ENCODE measurements around the gene CCDC191.

CCDC191 gene

GRCh38 chr3:113968986-113969385 lies 87.3 kb downstream of the CCDC191 start:
- TF ChIP-seq BHLHE40 (IDR thresholded peaks at IDR 0.05; ENCODE audit: borderline replicate concordance) (no peak), FOXM1 (IDR thresholded peaks at IDR 0.05; ENCODE audit: borderline replicate concordance) (no peak), HDGF (IDR thresholded peaks at IDR 0.05; ENCODE audit: borderline replicate concordance) (no peak), SUZ12 (IDR thresholded peaks at IDR 0.05) (no peak), CTBP1 (IDR thresholded peaks at IDR 0.05; ENCODE audit: borderline replicate concordance) (no peak), ARNT (IDR thresholded peaks at IDR 0.05) (no peak), L3MBTL2 (conservative IDR thresholded peaks at IDR 0.05) (no peak), NFRKB (IDR thresholded peaks at IDR 0.05) (no peak), ELF4 (IDR thresholded peaks at IDR 0.05) (no peak), LEF1 (IDR thresholded peaks at IDR 0.05; ENCODE audit: borderline replicate concordance) (no peak), FOXK2 (IDR thresholded peaks at IDR 0.05) (no peak)
- TF ChIP-seq, protein P1, sequence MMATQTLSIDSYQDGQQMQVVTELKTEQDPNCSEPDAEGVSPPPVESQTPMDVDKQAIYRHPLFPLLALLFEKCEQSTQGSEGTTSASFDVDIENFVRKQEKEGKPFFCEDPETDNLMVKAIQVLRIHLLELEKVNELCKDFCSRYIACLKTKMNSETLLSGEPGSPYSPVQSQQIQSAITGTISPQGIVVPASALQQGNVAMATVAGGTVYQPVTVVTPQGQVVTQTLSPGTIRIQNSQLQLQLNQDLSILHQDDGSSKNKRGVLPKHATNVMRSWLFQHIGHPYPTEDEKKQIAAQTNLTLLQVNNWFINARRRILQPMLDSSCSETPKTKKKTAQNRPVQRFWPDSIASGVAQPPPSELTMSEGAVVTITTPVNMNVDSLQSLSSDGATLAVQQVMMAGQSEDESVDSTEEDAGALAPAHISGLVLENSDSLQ (IDR thresholded peaks at IDR 0.05) = no peak
- CTCF ChIA-PET = no interaction called here
- no peak for DNase-seq (ENCODE audit: extremely low spot score)
- POLR2A ChIA-PET = no interaction called here

GRCh38 chr3:113966172-113966571 lies 90.2 kb downstream of the CCDC191 start:
- DNase-seq (ENCODE audit: extremely low spot score) = no peak
- ChIA-PET POLR2A (no interaction called here), CTCF (interaction anchor here (0.6 kb wide), 1 partner anchor 230 kb away, joined by 3 read pairs; no protein-coding TSS in a partner anchor)
- TF ChIP-seq NFRKB (IDR thresholded peaks at IDR 0.05) = no peak
- TF ChIP-seq CTBP1 (IDR thresholded peaks at IDR 0.05; ENCODE audit: borderline replicate concordance) = no peak
- TF ChIP-seq FOXM1 (IDR thresholded peaks at IDR 0.05; ENCODE audit: borderline replicate concordance) = no peak
- no peak for TF ChIP-seq SP1 (IDR thresholded peaks at IDR 0.05)
- no peak for TF ChIP-seq ARNT (IDR thresholded peaks at IDR 0.05)
- no peak for TF ChIP-seq ZNF384 (IDR thresholded peaks at IDR 0.05)
- TF ChIP-seq, protein P1 (IDR thresholded peaks at IDR 0.05) = no peak
- no peak for TF ChIP-seq L3MBTL2 (conservative IDR thresholded peaks at IDR 0.05)
- no peak for TF ChIP-seq FOXA1 (IDR thresholded peaks at IDR 0.05)
- TF ChIP-seq LEF1 (IDR thresholded peaks at IDR 0.05; ENCODE audit: borderline replicate concordance) = no peak
- TF ChIP-seq BHLHE40 (IDR thresholded peaks at IDR 0.05; ENCODE audit: borderline replicate concordance) = no peak
- TF ChIP-seq TARDBP (IDR thresholded peaks at IDR 0.05) = no peak
- TF ChIP-seq ELF4 (IDR thresholded peaks at IDR 0.05) = no peak

DNA sequence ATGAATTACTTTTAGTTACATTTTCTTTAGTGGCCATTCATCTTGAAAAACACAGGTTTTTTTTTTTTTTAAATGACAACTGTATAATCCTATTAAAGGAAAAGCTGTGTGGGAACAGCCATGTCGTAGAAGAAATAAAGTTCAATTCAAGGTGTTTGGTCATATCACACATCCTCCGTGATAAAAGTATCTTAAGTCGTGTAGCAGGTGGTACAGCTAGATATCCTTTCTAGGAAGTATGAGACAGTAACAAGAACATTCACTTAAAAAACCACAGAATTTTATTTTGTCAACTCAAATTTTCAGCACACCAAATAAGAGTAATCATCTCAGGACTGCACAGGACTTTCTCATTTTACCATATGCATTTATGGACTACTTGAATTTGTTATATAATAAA lies 92.4 kb downstream of the CCDC191 start:
- TF ChIP-seq ARNT (IDR thresholded peaks at IDR 0.05) (no peak), SP1 (IDR thresholded peaks at IDR 0.05) (no peak), HDGF (IDR thresholded peaks at IDR 0.05; ENCODE audit: borderline replicate concordance) (no peak), ZNF384 (IDR thresholded peaks at IDR 0.05) (no peak), CTBP1 (IDR thresholded peaks at IDR 0.05; ENCODE audit: borderline replicate concordance) (no peak), NFRKB (IDR thresholded peaks at IDR 0.05) (no peak), BHLHE40 (IDR thresholded peaks at IDR 0.05; ENCODE audit: borderline replicate concordance) (no peak), FOXK2 (IDR thresholded peaks at IDR 0.05) (no peak), L3MBTL2 (conservative IDR thresholded peaks at IDR 0.05) (no peak), FOXA1 (IDR thresholded peaks at IDR 0.05) (no peak), TARDBP (IDR thresholded peaks at IDR 0.05) (no peak), FOXM1 (IDR thresholded peaks at IDR 0.05; ENCODE audit: borderline replicate concordance) (no peak), ELF4 (IDR thresholded peaks at IDR 0.05) (no peak)
- TF ChIP-seq, protein P1 (IDR thresholded peaks at IDR 0.05) = no peak
- no peak for DNase-seq (ENCODE audit: extremely low spot score)
- ChIA-PET CTCF (no interaction called here), POLR2A (no interaction called here)

GRCh38 chr3:113954091-113954685 lies 102.1 kb downstream of the CCDC191 start:
- no peak for DNase-seq (ENCODE audit: extremely low spot score)
- CTCF ChIA-PET = no interaction called here
- POLR2A ChIA-PET = no interaction called here
- TF ChIP-seq ELF4 (IDR thresholded peaks at IDR 0.05) = no peak
- TF ChIP-seq L3MBTL2 (conservative IDR thresholded peaks at IDR 0.05) = no peak
- no peak for TF ChIP-seq TARDBP (IDR thresholded peaks at IDR 0.05)
- no peak for TF ChIP-seq ARNT (IDR thresholded peaks at IDR 0.05)
- TF ChIP-seq, protein P1 (IDR thresholded peaks at IDR 0.05) = no peak
- no peak for TF ChIP-seq LEF1 (IDR thresholded peaks at IDR 0.05; ENCODE audit: borderline replicate concordance)
- no peak for TF ChIP-seq FOXM1 (IDR thresholded peaks at IDR 0.05; ENCODE audit: borderline replicate concordance)
- TF ChIP-seq ZNF384 (IDR thresholded peaks at IDR 0.05) = no peak
- no peak for TF ChIP-seq HDGF (IDR thresholded peaks at IDR 0.05; ENCODE audit: borderline replicate concordance)

GRCh38 chr3:113953677-113954076 lies 102.6 kb downstream of the CCDC191 start:
- POLR2A ChIA-PET = no interaction called here
- CTCF ChIA-PET = no interaction called here
- TF ChIP-seq SUZ12 (IDR thresholded peaks at IDR 0.05) (no peak), FOXK2 (IDR thresholded peaks at IDR 0.05) (no peak), CTBP1 (IDR thresholded peaks at IDR 0.05; ENCODE audit: borderline replicate concordance) (no peak), ZNF384 (IDR thresholded peaks at IDR 0.05) (no peak), NFRKB (IDR thresholded peaks at IDR 0.05) (no peak), ARNT (IDR thresholded peaks at IDR 0.05) (no peak), LEF1 (IDR thresholded peaks at IDR 0.05; ENCODE audit: borderline replicate concordance) (no peak), BHLHE40 (IDR thresholded peaks at IDR 0.05; ENCODE audit: borderline replicate concordance) (no peak), FOXA1 (IDR thresholded peaks at IDR 0.05) (no peak), L3MBTL2 (conservative IDR thresholded peaks at IDR 0.05) (no peak), SP1 (IDR thresholded peaks at IDR 0.05) (no peak), TARDBP (IDR thresholded peaks at IDR 0.05) (no peak), ELF4 (IDR thresholded peaks at IDR 0.05) (no peak), FOXM1 (IDR thresholded peaks at IDR 0.05; ENCODE audit: borderline replicate concordance) (no peak), HDGF (IDR thresholded peaks at IDR 0.05; ENCODE audit: borderline replicate concordance) (no peak)
- TF ChIP-seq, protein P1 (IDR thresholded peaks at IDR 0.05) = no peak
- no peak for DNase-seq (ENCODE audit: extremely low spot score)

Data from HEK293T (cell line).